Measurements from ENCODE around the gene TBC1D22A.

Gene TBC1D22A

DNA sequence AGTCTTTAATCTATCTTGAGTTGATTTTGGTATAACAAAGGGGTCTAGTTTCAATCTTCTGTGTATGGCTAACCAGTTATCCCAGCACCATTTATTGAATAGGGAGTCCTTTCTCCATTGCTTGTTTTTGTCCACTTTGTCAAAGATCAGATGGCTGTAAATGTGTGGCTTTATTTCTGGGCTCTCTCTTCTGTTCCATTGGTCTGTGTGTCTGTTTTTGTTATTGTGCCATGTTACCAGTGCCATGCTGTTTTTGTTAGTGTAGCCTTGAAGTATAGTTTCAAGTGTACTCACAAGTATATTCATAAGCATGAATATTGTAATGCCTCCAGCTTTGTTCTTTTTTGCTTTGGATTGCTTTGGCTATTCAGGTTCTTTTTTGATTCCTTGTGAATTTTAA is 159.6 kb downstream of the TBC1D22A start:
- H3K4me2 ChIP-seq (ENCODE audit: low read length): no peak overlapping the region
- H2BK5ac ChIP-seq (ENCODE audit: low read length): no peak overlapping the region
- H3K79me1 ChIP-seq (ENCODE audit: low read length): no peaks in the 10 kb centered on the region
- H2BK120ac ChIP-seq (ENCODE audit: low read depth, low read length): no peak overlapping the region
- no peak overlapping the region for H3K4me3 ChIP-seq (ENCODE audit: low read length)
- H3K23ac ChIP-seq (ENCODE audit: low read length): no peak overlapping the region
- H4K8ac ChIP-seq (ENCODE audit: low read depth, low read length): no peak overlapping the region
- H3K79me2 ChIP-seq (ENCODE audit: control insufficient read depth, insufficient read depth, low read length): no peaks in the 10 kb centered on the region
- no peak overlapping the region for H2BK15ac ChIP-seq (replicated peaks; ENCODE audit: low read depth)
- no peak overlapping the region for H2AK5ac ChIP-seq (ENCODE audit: low read length)
- DNase-seq: no peak
- H3K27me3 ChIP-seq (ENCODE audit: insufficient read depth, low read length, poor library complexity): no peaks in the 10 kb centered on the region
- H4K5ac ChIP-seq (ENCODE audit: low read length): no peak overlapping the region
- H3K18ac ChIP-seq (ENCODE audit: low read length): no peak overlapping the region
- no peak overlapping the region for H3K4ac ChIP-seq (ENCODE audit: low read depth, low read length)
- H3K4me1 ChIP-seq (ENCODE audit: control insufficient read depth, low read depth, low read length): no peaks in the 10 kb centered on the region
- H3K9ac ChIP-seq (ENCODE audit: low read length): no peak overlapping the region
- no peak overlapping the region for H3K27ac ChIP-seq (ENCODE audit: low read depth, low read length)
- H3K56ac ChIP-seq (ENCODE audit: low read length): no peak overlapping the region
- H3K36me3 ChIP-seq (ENCODE audit: control insufficient read depth, insufficient read depth, low read length): no peaks in the 10 kb centered on the region

DNA sequence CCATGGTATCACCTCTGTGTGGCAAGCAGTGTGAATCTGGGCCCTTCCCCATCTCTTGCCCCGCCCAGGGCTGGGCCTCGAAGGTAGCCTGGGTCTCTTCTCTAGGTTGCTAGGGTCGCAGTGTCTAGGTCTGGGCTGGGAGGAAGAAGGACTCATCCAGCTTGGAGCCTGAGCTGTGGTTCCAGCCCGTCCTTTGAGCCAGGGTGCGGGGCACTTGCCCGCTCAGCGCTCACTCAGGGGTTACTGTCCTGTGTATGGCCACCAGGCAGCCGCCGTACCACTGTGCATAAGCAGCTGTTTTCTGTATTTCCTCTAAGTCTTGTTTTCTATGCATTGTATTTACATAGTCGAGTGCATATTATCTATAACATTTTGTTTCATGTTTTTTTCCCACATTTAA is 160.9 kb downstream of the TBC1D22A start:
- DNase-seq: no peak
- Histone ChIP-seq H3K79me2 (ENCODE audit: control insufficient read depth, insufficient read depth, low read length) (no peaks in the 10 kb centered on the region), H3K18ac (ENCODE audit: low read length) (no peak overlapping the region), H2BK15ac (replicated peaks; ENCODE audit: low read depth) (no peak overlapping the region), H3K4me1 (ENCODE audit: control insufficient read depth, low read depth, low read length) (no peaks in the 10 kb centered on the region), H3K4ac (ENCODE audit: low read depth, low read length) (no peak overlapping the region), H4K5ac (ENCODE audit: low read length) (no peak overlapping the region), H3K27me3 (ENCODE audit: insufficient read depth, low read length, poor library complexity) (no peaks in the 10 kb centered on the region), H2BK5ac (ENCODE audit: low read length) (no peak overlapping the region), H3K56ac (ENCODE audit: low read length) (no peak overlapping the region), H3K27ac (ENCODE audit: low read depth, low read length) (no peak overlapping the region), H3K36me3 (ENCODE audit: control insufficient read depth, insufficient read depth, low read length) (no peaks in the 10 kb centered on the region), H3K79me1 (ENCODE audit: low read length) (no peaks in the 10 kb centered on the region), H3K23ac (ENCODE audit: low read length) (no peak overlapping the region), H3K9ac (ENCODE audit: low read length) (no peak overlapping the region), H4K8ac (ENCODE audit: low read depth, low read length) (no peak overlapping the region), H3K4me2 (ENCODE audit: low read length) (no peak overlapping the region), H2BK120ac (ENCODE audit: low read depth, low read length) (no peak overlapping the region), H2AK5ac (ENCODE audit: low read length) (no peak overlapping the region), H3K4me3 (ENCODE audit: low read length) (no peak overlapping the region)
- no CpG with 5 or more reads among the region's 10 CpGs for WGBS (ENCODE audit: extremely low coverage, insufficient coverage, low lambda C conversion rate)

DNA sequence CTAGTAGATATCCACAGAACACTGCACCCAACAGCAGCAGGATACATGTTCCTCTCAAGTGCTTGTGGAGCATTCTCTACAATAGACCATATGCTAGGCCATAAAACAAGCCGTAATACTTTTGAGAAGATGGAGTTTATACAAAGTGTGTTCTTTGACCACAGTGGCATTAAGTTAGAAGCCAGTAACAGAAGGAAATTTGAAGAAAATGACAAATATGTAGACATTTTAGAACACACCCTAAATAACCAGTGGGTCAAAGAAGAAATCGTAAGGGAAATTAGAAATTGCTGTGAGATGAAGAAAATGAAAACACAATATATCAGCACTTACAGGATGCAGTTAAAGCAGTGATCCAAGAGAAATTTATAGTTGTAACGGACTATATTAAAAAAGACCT is 163.4 kb downstream of the TBC1D22A start:
- Histone ChIP-seq H2BK5ac (ENCODE audit: low read length) (no peak overlapping the region), H2BK15ac (replicated peaks; ENCODE audit: low read depth) (no peak overlapping the region), H4K5ac (ENCODE audit: low read length) (no peak overlapping the region), H3K4me1 (ENCODE audit: control insufficient read depth, low read depth, low read length) (peaks cover 3% of the 10 kb centered on the region), H3K23ac (ENCODE audit: low read length) (no peak overlapping the region), H3K4ac (ENCODE audit: low read depth, low read length) (no peak overlapping the region), H3K18ac (ENCODE audit: low read length) (no peak overlapping the region), H3K4me2 (ENCODE audit: low read length) (no peak overlapping the region), H3K4me3 (ENCODE audit: low read length) (no peak overlapping the region), H3K79me1 (ENCODE audit: low read length) (no peaks in the 10 kb centered on the region), H3K79me2 (ENCODE audit: control insufficient read depth, insufficient read depth, low read length) (no peaks in the 10 kb centered on the region), H2AK5ac (ENCODE audit: low read length) (no peak overlapping the region), H3K27ac (ENCODE audit: low read depth, low read length) (no peak overlapping the region), H4K8ac (ENCODE audit: low read depth, low read length) (no peak overlapping the region), H3K56ac (ENCODE audit: low read length) (no peak overlapping the region), H2BK120ac (ENCODE audit: low read depth, low read length) (no peak overlapping the region), H3K27me3 (ENCODE audit: insufficient read depth, low read length, poor library complexity) (no peaks in the 10 kb centered on the region), H3K9ac (ENCODE audit: low read length) (no peak overlapping the region), H3K36me3 (ENCODE audit: control insufficient read depth, insufficient read depth, low read length) (no peaks in the 10 kb centered on the region)
- WGBS (ENCODE audit: extremely low coverage, insufficient coverage, low lambda C conversion rate): no CpG with 5 or more reads among the region's 3 CpGs
- DNase-seq: no peak

DNA sequence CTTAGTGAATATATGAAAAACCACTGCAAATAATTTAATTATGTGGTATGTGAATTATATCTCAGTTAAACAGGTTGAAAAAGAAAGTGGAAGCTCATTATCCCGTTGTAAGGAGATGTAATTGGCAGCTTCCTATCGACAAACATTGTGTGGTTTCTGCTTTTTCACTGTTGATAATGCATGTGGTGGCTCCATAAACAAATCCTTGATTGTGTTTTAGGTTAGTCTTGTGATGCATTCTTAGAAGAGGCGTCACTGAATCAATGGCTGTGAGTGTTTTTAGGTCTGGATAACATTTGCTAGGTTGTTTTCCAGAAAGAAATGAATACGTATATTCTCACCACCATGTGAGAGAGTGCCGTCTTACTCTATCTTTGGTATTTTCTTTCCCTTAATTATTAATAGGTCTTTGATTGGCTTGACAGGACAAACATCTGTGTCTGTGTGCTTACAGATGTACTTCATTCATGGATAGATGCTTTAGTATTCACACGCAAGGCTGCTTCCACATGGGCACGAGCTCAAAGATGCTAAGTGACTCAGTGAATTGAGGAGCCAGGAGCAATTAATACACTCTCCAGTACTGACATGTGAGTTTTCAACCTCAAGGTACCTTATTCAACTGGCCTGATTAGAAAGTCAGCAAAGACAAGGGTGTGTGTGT is 166.7 kb downstream of the TBC1D22A start:
- Histone ChIP-seq H3K4me3 (ENCODE audit: low read length) (no peak overlapping the region), H3K56ac (ENCODE audit: low read length) (peak overlapping the region; percentile 36), H3K79me2 (ENCODE audit: control insufficient read depth, insufficient read depth, low read length) (no peaks in the 10 kb centered on the region), H4K8ac (ENCODE audit: low read depth, low read length) (no peak overlapping the region), H4K5ac (ENCODE audit: low read length) (no peak overlapping the region), H3K36me3 (ENCODE audit: control insufficient read depth, insufficient read depth, low read length) (no peaks in the 10 kb centered on the region), H3K79me1 (ENCODE audit: low read length) (no peaks in the 10 kb centered on the region), H3K27ac (ENCODE audit: low read depth, low read length) (no peak overlapping the region), H3K23ac (ENCODE audit: low read length) (no peak overlapping the region), H3K27me3 (ENCODE audit: insufficient read depth, low read length, poor library complexity) (no peaks in the 10 kb centered on the region), H2BK15ac (replicated peaks; ENCODE audit: low read depth) (no peak overlapping the region), H3K9ac (ENCODE audit: low read length) (no peak overlapping the region), H3K4ac (ENCODE audit: low read depth, low read length) (no peak overlapping the region), H2BK5ac (ENCODE audit: low read length) (no peak overlapping the region), H3K4me2 (ENCODE audit: low read length) (no peak overlapping the region), H3K18ac (ENCODE audit: low read length) (no peak overlapping the region), H2BK120ac (ENCODE audit: low read depth, low read length) (no peak overlapping the region), H2AK5ac (ENCODE audit: low read length) (no peak overlapping the region), H3K4me1 (ENCODE audit: control insufficient read depth, low read depth, low read length) (peaks cover 3% of the 10 kb centered on the region)
- DNase-seq: no peak
- WGBS (ENCODE audit: extremely low coverage, insufficient coverage, low lambda C conversion rate): no CpG with 5 or more reads among the region's 7 CpGs

DNA sequence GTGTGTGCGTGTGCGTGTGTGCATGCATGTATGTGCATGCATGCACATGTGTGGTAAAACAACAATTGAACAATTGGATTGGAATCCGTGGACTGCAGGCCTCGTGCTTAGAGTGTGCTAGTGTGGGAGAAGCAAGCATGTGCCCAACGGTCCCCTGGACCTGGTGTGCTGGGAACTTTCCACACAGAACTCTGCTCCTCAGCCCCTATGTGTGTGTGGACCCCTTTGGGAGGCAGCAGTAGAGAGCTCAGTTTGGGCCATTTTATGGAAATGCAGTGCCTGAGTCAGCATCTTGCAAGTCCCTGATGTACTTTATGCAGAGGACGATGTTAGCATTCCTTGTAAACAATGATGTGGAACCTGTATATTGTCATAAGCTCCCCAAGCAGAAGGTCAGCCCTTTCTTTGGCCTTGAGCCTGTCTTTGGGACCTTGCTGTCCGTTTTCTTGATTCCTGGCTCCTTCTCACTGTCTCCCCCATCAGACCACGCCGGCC is 167.3 kb downstream of the TBC1D22A start:
- no peak for DNase-seq

DNA sequence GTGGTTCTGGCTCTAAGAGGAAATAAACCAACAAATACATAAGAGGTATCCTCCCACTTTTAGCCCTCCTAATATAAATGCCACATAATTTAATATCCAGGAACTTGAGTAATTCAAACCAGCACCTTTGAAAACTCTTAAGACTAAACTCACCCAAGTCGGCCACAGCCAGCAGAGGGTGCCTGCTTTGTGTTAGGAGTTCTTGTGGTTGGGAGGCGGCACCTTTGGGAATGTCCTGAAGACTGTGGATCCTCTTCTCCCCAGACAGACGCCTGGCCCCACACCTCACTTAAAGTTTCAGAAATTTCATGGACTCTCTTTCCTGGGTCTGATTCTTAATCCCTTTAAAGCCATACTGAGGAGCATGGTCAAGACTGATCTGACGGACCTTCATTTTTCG is 169.0 kb downstream of the TBC1D22A start:
- Histone ChIP-seq H2BK15ac (replicated peaks; ENCODE audit: low read depth) (no peak overlapping the region), H3K4me1 (ENCODE audit: control insufficient read depth, low read depth, low read length) (peaks cover 3% of the 10 kb centered on the region), H2BK5ac (ENCODE audit: low read length) (no peak overlapping the region), H3K36me3 (ENCODE audit: control insufficient read depth, insufficient read depth, low read length) (no peaks in the 10 kb centered on the region), H2AK5ac (ENCODE audit: low read length) (no peak overlapping the region), H3K56ac (ENCODE audit: low read length) (no peak overlapping the region), H3K18ac (ENCODE audit: low read length) (no peak overlapping the region), H3K4ac (ENCODE audit: low read depth, low read length) (no peak overlapping the region), H3K27ac (ENCODE audit: low read depth, low read length) (no peak overlapping the region), H3K23ac (ENCODE audit: low read length) (no peak overlapping the region), H3K27me3 (ENCODE audit: insufficient read depth, low read length, poor library complexity) (no peaks in the 10 kb centered on the region), H2BK120ac (ENCODE audit: low read depth, low read length) (no peak overlapping the region), H3K79me1 (ENCODE audit: low read length) (no peaks in the 10 kb centered on the region), H3K79me2 (ENCODE audit: control insufficient read depth, insufficient read depth, low read length) (no peaks in the 10 kb centered on the region), H3K4me2 (ENCODE audit: low read length) (no peak overlapping the region), H4K5ac (ENCODE audit: low read length) (no peak overlapping the region), H3K9ac (ENCODE audit: low read length) (no peak overlapping the region), H3K4me3 (ENCODE audit: low read length) (no peak overlapping the region), H4K8ac (ENCODE audit: low read depth, low read length) (no peak overlapping the region)
- peak; percentile 59 for DNase-seq
- WGBS (ENCODE audit: extremely low coverage, insufficient coverage, low lambda C conversion rate): no CpG with 5 or more reads among the region's 5 CpGs

More for the DNA sequence above, 167.3 kb downstream of the TBC1D22A start:
- Histone ChIP-seq H3K4ac (ENCODE audit: low read depth, low read length) (no peak overlapping the region), H4K8ac (ENCODE audit: low read depth, low read length) (no peak overlapping the region), H2BK120ac (ENCODE audit: low read depth, low read length) (no peak overlapping the region), H3K4me3 (ENCODE audit: low read length) (no peak overlapping the region), H3K27ac (ENCODE audit: low read depth, low read length) (no peak overlapping the region), H4K5ac (ENCODE audit: low read length) (no peak overlapping the region), H2BK15ac (replicated peaks; ENCODE audit: low read depth) (no peak overlapping the region), H3K4me2 (ENCODE audit: low read length) (no peak overlapping the region), H2AK5ac (ENCODE audit: low read length) (no peak overlapping the region), H3K79me2 (ENCODE audit: control insufficient read depth, insufficient read depth, low read length) (no peaks in the 10 kb centered on the region), H3K18ac (ENCODE audit: low read length) (no peak overlapping the region), H3K9ac (ENCODE audit: low read length) (no peak overlapping the region), H3K56ac (ENCODE audit: low read length) (peak overlapping the region; percentile 36), H3K79me1 (ENCODE audit: low read length) (no peaks in the 10 kb centered on the region), H3K23ac (ENCODE audit: low read length) (no peak overlapping the region), H3K4me1 (ENCODE audit: control insufficient read depth, low read depth, low read length) (peaks cover 3% of the 10 kb centered on the region), H3K36me3 (ENCODE audit: control insufficient read depth, insufficient read depth, low read length) (no peaks in the 10 kb centered on the region), H2BK5ac (ENCODE audit: low read length) (no peak overlapping the region), H3K27me3 (ENCODE audit: insufficient read depth, low read length, poor library complexity) (no peaks in the 10 kb centered on the region)
- WGBS (ENCODE audit: extremely low coverage, insufficient coverage, low lambda C conversion rate): no CpG with 5 or more reads among the region's 9 CpGs

All from mesendoderm (in vitro differentiated cells).